Lower lobe of right lung (tissue), 2 donors: ENCODE measurements around the gene ACACA. TPM values are rescaled to one million over a fixed set of nuclear protein-coding genes. Genes with fewer than 3 reads are reported as not detected.

Experiments used
- ATAC-seq, 2 donors: fragments of 200-7000 bp; cut with Tn5 transposase; one replicate each; pipeline ENCODE4 v1.9.1; 2020 to 2022; ENCODE audit warnings: mild to moderate bottlenecking in 2 of 2, moderate library complexity in 2 of 2
- DNase-seq: peaks from one replicate; pipeline ENCODE4 v3.0.0-alpha.2; 2020
- H3K27ac ChIP-seq: fragments of 200-600 bp; one replicate; pipeline ENCODE4 v1.8.0; 2022
- H3K27me3 ChIP-seq: fragments of 200-600 bp; one replicate; pipeline ENCODE4 v1.8.0; 2022; ENCODE audit warnings: low read depth
- H3K36me3 ChIP-seq: fragments of 200-600 bp; one replicate; pipeline ENCODE4 v1.8.0; 2022; ENCODE audit warnings: mild to moderate bottlenecking
- H3K4me1 ChIP-seq: fragments of 200-600 bp; one replicate; pipeline ENCODE4 v1.8.0; 2022
- H3K4me3 ChIP-seq: fragments of 200-600 bp; one replicate; pipeline ENCODE4 v1.8.0; 2022; ENCODE audit warnings: mild to moderate bottlenecking
- H3K9me3 ChIP-seq: fragments of 200-600 bp; one replicate; pipeline ENCODE4 v1.8.0; 2022
- CTCF ChIP-seq: fragments of 200-600 bp; IDR thresholded peaks from one replicate; pipeline ENCODE4 v1.8.0; 2022; ENCODE audit warnings: antibody characterized with exemption, mild to moderate bottlenecking
- intact Hi-C: fragments of 100-400 bp; cut with DNase I; formaldehyde crosslinking; loops from one replicate; pipeline ENCODE4 v1.11.0; 2022
- total RNA-seq: library from RNA; stranded (reverse); fragmentation: NEBNext Ultra II Directional; extraction: Animal tissue kit (Norgen Biotek cat#: 25700); gene quantifications from one replicate; pipeline ENCODE4 v1.2.1, GENCODE V29; 2021
- donor health status: DM: no; HTN: yes; CAD: no; lungs with severe emphysema.

The ACACA gene
- total RNA-seq, 1 donor from 2014 or later: 132 TPM

GRCh38 chr17:37109731-37110710 is 296.6 kb downstream of the ACACA start:
- Histone ChIP-seq H3K4me1 (peaks cover 3% of the 10 kb centered on the region), H3K27ac (no peak overlapping the region), H3K9me3 (no peaks in the 10 kb centered on the region), H3K36me3 (peaks cover 77% of the 10 kb centered on the region), H3K27me3 (no peaks in the 10 kb centered on the region), H3K4me3 (no peak overlapping the region)
- no peak for DNase-seq
- no peak for TF ChIP-seq CTCF
- intact Hi-C loops: no loop called here
- ATAC-seq: no peak

GRCh38 chr17:37109106-37109505 is 297.5 kb downstream of the ACACA start:
- peaks cover 3% of the 10 kb centered on the region for H3K4me1 ChIP-seq
- no peak overlapping the region for H3K27ac ChIP-seq
- no peaks in the 10 kb centered on the region for H3K9me3 ChIP-seq
- peaks cover 86% of the 10 kb centered on the region for H3K36me3 ChIP-seq
- no peaks in the 10 kb centered on the region for H3K27me3 ChIP-seq
- DNase-seq (no peak), ATAC-seq (no peak)
- intact Hi-C loops: no loop called here
- no peak overlapping the region for H3K4me3 ChIP-seq
- TF ChIP-seq CTCF: no peak

- Histone ChIP-seq H3K36me3 (peaks cover 90% of the 10 kb centered on the region), H3K27me3 (no peaks in the 10 kb centered on the region)
Measured at GRCh38 chr17:37107406-37108083, 299.1 kb downstream of the ACACA start.

GRCh38 chr17:37106049-37106448 is 300.6 kb downstream of the ACACA start:
- Histone ChIP-seq H3K4me1 (peaks cover 3% of the 10 kb centered on the region), H3K4me3 (no peak overlapping the region), H3K36me3 (peaks cover 90% of the 10 kb centered on the region), H3K9me3 (no peaks in the 10 kb centered on the region), H3K27ac (no peak overlapping the region), H3K27me3 (no peaks in the 10 kb centered on the region)
- ATAC-seq (no peak), DNase-seq (no peak)
- intact Hi-C loops: no loop called here
- TF ChIP-seq CTCF: no peak

More at GRCh38 chr17:37107406-37108083, 299.1 kb downstream of the ACACA start:
- intact Hi-C loops: no loop called here
- no peak overlapping the region for H3K4me3 ChIP-seq
- H3K9me3 ChIP-seq: no peaks in the 10 kb centered on the region
- ATAC-seq (peak; percentile 90 to 92), DNase-seq (peak; percentile 66)
- H3K4me1 ChIP-seq: peaks cover 3% of the 10 kb centered on the region
- no peak overlapping the region for H3K27ac ChIP-seq
- TF ChIP-seq CTCF: no peak

- intact Hi-C loops: no loop called here
- Histone ChIP-seq H3K9me3 (no peaks in the 10 kb centered on the region), H3K4me3 (no peak overlapping the region), H3K36me3 (peaks cover 67% of the 10 kb centered on the region), H3K27me3 (no peaks in the 10 kb centered on the region), H3K4me1 (peaks cover 3% of the 10 kb centered on the region), H3K27ac (no peak overlapping the region)
- no peak for TF ChIP-seq CTCF
- DNase-seq (no peak), ATAC-seq (no peak)
Measured at GRCh38 chr17:37103231-37103630, 303.4 kb downstream of the ACACA start.
